ENCODE measurements around the gene LPP.

Gene LPP

GRCh38 chr3:188908002-188908850 lies 754.3 kb downstream of the LPP start:
- no peak for DNase-seq (ENCODE audit: low read depth in 2 of 2)

DNA sequence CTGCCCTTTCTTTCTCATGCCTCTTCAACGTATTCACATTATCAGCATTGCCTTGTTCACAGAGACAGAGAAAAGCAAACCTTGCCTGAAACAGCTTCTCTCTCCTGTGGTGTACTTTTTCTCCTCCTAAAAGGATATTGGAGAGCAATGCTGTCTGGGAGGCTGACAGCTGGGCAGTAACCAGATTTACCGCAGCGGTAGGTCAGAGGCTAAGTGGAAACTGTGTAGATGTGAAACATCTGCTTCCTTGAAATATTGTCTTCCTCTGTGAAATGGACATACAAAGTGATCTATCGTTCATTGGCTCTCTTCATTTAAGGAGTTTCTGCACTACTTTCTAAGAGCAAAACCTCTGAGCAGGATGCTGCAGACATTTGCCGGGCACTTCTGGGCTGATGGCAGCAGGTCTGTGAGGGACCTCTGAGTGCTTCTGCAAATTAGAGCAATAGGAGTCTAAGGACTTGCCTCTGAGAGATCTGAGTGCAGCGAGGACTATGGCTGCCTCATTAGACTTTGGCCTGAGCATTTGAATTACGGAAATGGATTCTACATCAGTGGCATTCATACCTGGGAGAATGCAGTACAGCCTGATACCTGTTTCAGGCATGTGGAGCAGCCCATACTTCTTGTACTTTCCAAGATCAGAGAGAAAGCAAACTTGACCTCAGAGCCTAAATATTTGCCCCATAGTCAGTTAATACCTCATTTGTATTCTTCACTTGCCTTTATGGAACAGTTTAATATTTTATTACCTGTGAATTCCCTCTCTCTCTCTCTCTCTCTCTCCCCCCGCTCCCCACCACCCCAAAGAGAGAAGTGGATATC lies 757.3 kb downstream of the LPP start:
- DNase-seq (ENCODE audit: low read depth in 2 of 2), result no peak

GRCh38 chr3:188913084-188913483 lies 759.1 kb downstream of the LPP start:
- no peak for DNase-seq (ENCODE audit: low read depth in 2 of 2)

GRCh38 chr3:188914552-188914951 lies 760.6 kb downstream of the LPP start:
- DNase-seq (ENCODE audit: low read depth in 2 of 2), result no peak

DNA sequence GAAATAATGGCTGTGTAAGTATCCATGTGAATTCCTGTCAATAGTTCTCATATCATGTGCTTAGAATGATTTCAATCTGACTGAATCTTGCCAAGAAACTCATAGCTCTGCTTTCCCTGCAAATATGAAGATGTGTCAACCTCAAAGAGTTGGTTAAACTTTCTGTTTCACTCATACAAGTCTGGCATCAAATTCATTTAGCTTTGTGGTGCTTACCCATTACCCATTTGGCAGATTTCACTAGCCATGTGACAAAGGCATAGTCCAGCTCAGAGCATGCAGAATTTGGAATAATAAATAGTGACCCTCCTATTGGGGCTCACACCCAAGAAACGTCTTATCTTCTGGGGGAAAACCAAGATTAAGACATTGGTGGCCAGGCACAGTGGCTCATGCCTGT lies 761.2 kb downstream of the LPP start:
- no peak for DNase-seq (ENCODE audit: low read depth in 2 of 2)

- no peak for DNase-seq (ENCODE audit: low read depth in 2 of 2)
Measured at GRCh38 chr3:188916934-188917401, 763.0 kb downstream of the LPP start.

DNA sequence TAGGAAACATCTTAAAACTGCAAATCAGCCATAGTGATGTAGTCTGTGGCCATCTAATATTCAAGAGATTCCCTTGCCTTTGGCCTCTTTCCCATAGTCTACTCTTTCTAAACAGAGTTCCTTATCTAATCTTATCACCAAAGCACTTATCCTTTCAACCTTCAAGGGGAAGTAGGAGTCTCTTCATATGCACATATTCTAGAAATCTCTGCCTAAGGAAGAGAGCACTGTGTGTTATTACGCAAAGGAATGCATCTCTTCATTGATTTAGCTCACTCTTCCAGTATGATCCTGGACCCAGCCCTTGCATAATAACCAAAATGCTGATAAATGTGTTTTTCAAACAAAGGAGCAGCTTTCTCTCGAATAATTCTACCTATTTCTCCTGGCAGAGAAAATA lies 764.1 kb downstream of the LPP start:
- DNase-seq (ENCODE audit: low read depth in 2 of 2), result no peak

DNA sequence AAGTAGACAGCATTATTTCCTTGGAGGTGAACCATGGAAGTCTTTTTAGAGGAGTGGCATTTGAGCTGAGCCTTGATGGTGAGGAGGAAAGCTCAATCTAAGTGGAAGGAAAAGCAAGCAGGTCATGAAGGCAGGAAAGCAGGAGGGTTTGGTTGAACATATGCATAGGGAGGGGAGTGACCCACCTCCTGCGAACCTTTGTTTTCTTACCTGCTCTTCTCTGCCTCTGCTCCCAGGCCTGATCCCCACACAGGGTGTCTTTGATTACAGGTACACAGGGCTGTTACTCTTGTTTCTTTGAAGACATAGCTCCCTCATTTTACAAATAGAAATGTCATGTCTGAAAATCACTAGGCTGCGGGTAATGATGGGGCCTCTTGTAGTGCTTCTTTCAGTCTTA lies 769.7 kb downstream of the LPP start:
- no peak for DNase-seq (ENCODE audit: low read depth in 2 of 2)

DNA sequence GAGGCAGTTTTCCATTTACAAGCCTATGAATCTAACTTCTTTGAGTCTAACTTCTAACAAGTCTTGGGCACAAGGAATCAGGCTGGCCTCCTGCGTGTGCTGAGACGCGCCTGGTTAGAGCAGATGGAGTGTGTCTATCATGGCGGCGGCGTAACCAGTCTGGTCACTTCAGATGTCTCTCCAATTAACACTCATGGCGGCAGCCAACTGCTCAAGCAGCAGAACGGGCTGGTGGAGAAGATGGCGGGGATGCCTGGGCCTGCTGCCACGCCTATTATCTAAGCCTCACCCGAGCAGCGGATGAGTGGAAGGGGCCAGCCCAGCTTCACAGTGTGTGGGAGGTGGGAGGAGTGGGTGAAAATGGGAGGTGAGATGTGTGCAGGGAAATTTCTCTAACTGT lies 771.4 kb downstream of the LPP start:
- no peak for DNase-seq (ENCODE audit: low read depth in 2 of 2)

GRCh38 chr3:188926111-188926510 lies 772.2 kb downstream of the LPP start:
- DNase-seq (ENCODE audit: low read depth in 2 of 2), result no peak

DNA sequence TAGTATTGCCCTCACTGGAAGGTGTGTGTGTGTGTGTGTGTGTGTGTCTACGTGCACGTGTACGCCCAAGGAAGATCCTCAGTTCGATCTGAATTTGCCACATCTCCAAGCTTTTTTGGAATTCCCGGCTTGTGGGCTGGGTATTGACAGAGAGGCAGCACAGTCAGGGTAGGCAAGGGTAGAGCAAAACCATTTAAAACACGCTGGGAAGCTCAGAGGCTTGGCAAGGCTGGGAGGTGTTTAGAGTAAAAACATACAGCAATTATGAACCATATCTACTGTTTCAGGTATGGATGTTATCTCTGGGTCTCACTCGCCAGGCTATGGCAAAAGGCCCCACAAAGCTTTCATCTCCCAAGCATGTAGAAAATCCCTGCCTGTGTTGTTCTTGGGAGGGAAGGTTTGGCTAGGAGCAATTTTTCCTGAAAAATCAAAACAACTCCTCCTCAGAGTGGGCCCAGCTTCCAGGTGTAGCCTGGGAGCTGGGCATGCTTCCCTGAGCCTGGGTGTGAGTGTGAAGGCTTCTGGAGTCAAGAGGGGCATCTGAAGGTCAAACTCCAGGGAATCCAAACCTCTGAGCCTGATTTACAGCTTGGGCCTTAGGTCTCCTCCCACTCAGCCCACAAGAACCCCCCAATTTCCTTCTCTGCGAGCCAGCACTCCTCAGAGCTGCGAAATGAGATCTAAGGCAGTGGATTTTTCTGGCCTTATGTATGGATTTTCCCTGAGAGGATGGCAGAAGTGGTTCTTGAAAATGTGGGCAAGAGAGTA lies 773.0 kb downstream of the LPP start:
- DNase-seq (ENCODE audit: low read depth in 2 of 2), result no peak

DNA sequence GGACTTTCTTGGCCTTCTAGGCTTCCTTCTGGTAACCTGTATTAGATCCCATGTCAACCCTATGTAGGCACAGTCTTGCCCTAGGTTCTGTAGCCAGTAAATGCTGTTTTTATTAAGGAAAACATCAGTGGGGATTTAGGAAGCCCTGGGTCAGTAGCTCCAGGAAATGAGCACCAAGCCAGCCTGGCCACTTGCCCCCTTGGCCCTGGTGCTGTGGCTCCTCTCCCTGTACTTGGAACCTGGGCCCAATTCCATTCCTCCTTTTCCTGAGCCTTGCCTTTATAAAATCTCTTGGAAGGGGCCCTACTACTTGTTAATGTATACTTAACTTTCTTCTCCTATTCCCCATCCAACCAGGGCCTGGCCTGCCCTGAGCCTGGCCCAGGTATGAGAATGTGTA lies 774.0 kb downstream of the LPP start:
- DNase-seq (ENCODE audit: low read depth in 2 of 2), result no peak

- DNase-seq (ENCODE audit: low read depth in 2 of 2), result no peak
Measured at GRCh38 chr3:188929137-188929536, 775.2 kb downstream of the LPP start.

GRCh38 chr3:188931036-188931435 lies 777.1 kb downstream of the LPP start:
- no peak for DNase-seq (ENCODE audit: low read depth in 2 of 2)

DNA sequence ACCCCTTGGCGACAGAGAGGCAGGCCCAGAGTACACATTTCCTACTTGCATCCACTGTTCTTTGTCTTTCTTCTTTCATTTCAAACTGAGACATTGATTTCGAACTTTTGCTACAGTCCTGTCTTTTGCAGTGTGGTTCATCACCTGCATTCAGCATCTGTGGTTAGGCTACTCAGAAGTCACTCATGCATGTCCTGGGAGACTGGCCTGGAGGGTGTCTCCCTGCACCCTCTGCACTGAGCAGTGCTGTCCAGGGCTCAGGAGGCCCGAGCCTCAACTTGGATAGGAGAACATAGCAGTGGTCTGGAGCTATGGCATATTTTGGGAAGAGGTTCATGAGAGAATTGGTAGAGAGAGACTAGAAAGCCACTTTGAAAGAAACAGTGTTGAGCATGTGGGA lies 777.6 kb downstream of the LPP start:
- DNase-seq (ENCODE audit: low read depth in 2 of 2), result no peak

DNA sequence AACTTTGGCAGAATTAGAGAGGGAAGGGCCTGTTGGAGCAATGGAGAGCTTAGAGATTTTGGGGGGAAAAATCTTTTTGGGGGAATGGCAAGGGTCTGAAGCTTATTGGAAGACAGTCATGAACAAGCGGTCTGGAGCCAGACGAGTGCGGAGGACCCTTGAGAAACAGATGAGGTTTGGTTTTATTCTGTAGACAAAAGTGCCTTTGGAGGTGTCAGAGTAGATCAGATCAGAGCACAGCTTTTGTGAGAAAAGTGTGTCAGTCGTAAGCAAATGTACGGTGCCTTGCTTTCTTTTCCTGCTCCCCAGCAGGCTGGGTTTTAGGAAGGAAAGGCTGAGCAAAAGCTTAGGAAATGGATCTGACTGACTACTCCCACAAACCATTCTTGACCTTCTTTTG lies 781.0 kb downstream of the LPP start:
- DNase-seq (ENCODE audit: low read depth in 2 of 2), result no peak

DNA sequence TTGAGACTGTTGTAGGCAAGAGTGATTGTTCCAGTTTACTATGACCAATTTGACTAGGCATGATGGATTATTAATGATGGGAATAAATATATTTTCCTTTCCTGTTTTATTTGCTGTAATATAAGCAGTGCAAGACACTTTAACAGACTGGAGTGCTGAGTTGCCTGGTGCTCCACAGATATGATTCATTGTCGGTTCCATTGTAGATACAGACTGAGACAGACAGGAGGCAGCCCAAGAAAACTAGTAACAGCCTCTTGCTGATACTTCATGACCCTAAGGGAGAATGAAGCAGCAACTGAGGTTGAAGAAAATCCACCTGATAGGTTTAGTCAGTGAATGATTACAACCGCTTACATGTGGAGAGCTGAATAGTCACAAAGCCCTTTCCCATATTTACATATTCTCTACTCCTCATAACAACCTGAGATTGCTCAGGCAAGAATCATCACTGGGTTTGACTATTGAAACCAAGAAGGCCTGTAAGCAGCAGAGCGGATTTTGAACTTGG lies 782.7 kb downstream of the LPP start:
- DNase-seq (ENCODE audit: low read depth in 2 of 2), result no peak

DNA sequence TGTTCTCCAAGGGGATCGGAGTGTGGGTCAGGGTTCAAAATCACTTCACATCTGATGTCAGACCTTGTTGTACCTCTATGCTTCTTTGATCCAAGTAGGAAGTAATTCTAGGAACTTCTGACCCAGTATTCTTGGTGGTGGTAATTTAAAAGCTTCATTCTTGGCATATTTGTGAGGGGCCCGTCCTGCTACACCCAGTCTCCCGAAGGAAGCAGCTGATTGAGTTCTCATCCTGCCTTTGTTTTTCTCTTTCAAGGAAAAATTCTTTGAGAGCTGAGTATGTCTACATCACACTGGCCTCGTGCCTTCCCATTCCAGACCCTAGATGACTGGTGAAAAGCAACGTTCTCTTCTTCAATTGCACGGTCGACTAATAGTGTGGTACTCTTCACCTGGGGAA lies 783.4 kb downstream of the LPP start:
- no peak for DNase-seq (ENCODE audit: low read depth in 2 of 2)

DNA sequence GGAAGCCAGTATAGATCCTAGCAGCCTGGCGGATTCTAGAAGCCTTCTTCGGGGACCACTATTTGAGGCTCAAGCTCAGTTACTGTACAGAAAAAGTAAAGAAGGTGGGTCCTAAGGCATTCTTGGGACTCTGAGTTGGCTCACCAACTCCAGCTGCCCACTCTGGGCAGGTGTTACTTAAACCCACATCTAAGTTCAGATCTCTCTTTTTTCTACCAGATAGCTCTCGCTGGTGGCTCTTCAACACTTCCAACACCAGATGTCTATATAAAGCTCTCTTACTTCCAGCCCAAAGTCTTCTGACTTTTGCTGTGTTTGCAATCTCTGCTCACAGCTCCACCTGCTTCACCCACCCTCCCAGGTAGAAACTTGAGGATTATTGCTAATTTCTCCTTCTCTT lies 785.0 kb downstream of the LPP start:
- no peak for DNase-seq (ENCODE audit: low read depth in 2 of 2)

GRCh38 chr3:188939814-188940572 lies 786.0 kb downstream of the LPP start:
- no peak for DNase-seq (ENCODE audit: low read depth in 2 of 2)

Data from stimulated activated CD4-positive, alpha-beta T cell treated with anti-CD3 and anti-CD28 coated beads, Interleukin-1b, Interleukin-23, amount 100 ng/mL, for 4 hours (primary cell).